SK-N-SH (cell line): ENCODE results near the gene HHIP. TPM values are rescaled to one million over a fixed set of nuclear protein-coding genes. Genes with fewer than 3 reads are reported as not detected.

Experiments used
- CTCF ChIA-PET: fragments of 300-600, 350-600 bp; formaldehyde crosslinking; extraction: SDS; loops from one replicate; lab custom pipeline; 2021; lab: Yijun Ruan, JAX
- POLR2A ChIA-PET: fragments of 350-600 bp; sonication (Branson Sonifier 250); formaldehyde crosslinking; extraction: SDS; loops from one replicate; lab custom pipeline; 2020; ENCODE audit warnings: antibody characterized with exemption, inconsistent platforms; lab: Yijun Ruan, JAX
- DNase-seq: peaks from one replicate; pipeline ENCODE4 v3.0.0; 2012
- H2AFZ ChIP-seq: fragments of 200-600 bp; sonication (generic); 2 replicates; pipeline ENCODE4 v1.8.1; 2016; ENCODE audit warnings: antibody characterized with exemption, mild to moderate bottlenecking, low read depth
- H3F3A ChIP-seq: fragments of 200-600 bp; sonication (generic); replicated peaks from 2 replicates; pipeline ENCODE3; 2016; ENCODE audit warnings: antibody characterized with exemption, mild to moderate bottlenecking; ENCODE audit not compliant: insufficient read depth
- H3K27ac ChIP-seq, 2 experiments: fragments of 200-500 bp in 1 of 2; fragments of 200-600 bp in 1 of 2; sonication (Bioruptor generic) in 1 of 2; sonication (generic), shearing (Covaris generic) in 1 of 2; 2 replicates each; pipeline versions ENCODE4 v1.5.1 to v1.6.1; 2014 to 2016; ENCODE audit warnings: low read depth in 2 of 2, inconsistent platforms in 1 of 2, low read length in 1 of 2, mild to moderate bottlenecking in 1 of 2, mixed read lengths in 1 of 2
- H3K27me3 ChIP-seq: fragments of 200-600 bp; sonication (generic), shearing (Covaris generic); 2 replicates; pipeline ENCODE4 v1.6.1; 2016; ENCODE audit warnings: mixed run types; ENCODE audit not compliant: insufficient read depth
- H3K36me3 ChIP-seq, 2 experiments: fragments of 200-500 bp in 1 of 2; fragments of 200-600 bp in 1 of 2; sonication (Bioruptor generic) in 1 of 2; sonication (generic) in 1 of 2; replicated peaks in 1 of 2; 2 replicates each; pipeline versions ENCODE3 to v1.5.1; 2014 to 2016; ENCODE audit warnings: low read length in 1 of 2, mild to moderate bottlenecking in 1 of 2; ENCODE audit not compliant: insufficient read depth in 2 of 2, control insufficient read depth in 1 of 2
- H3K4me1 ChIP-seq, 2 experiments: fragments of 200-500 bp in 1 of 2; fragments of 200-600 bp in 1 of 2; sonication (Bioruptor generic) in 1 of 2; sonication (generic), shearing (Covaris generic) in 1 of 2; 2 replicates each; pipeline versions ENCODE4 v1.5.1 to v1.6.1; 2014 to 2016; ENCODE audit warnings: low read depth in 1 of 2, low read length in 1 of 2, mixed run types in 1 of 2; ENCODE audit not compliant: insufficient read depth in 2 of 2, control insufficient read depth in 1 of 2
- H3K4me2 ChIP-seq: fragments of 200-600 bp; sonication (generic), shearing (Covaris generic); 2 replicates; pipeline ENCODE4 v1.6.1; 2017; ENCODE audit warnings: mixed run types
- H3K4me3 ChIP-seq, 2 experiments: fragments of 200-500 bp in 1 of 2; fragments of 200-600 bp in 1 of 2; sonication (Bioruptor generic) in 1 of 2; sonication (generic), shearing (Covaris generic) in 1 of 2; 2 replicates each; pipeline versions ENCODE4 v1.5.1 to v1.8.1; 2014 to 2016; ENCODE audit warnings: low read depth in 2 of 2, inconsistent platforms in 1 of 2, low read length in 1 of 2, mild to moderate bottlenecking in 1 of 2, mixed read lengths in 1 of 2, moderate library complexity in 1 of 2
- H3K79me2 ChIP-seq: fragments of 200-600 bp; sonication (generic); 2 replicates; pipeline ENCODE4 v1.8.1; 2017; ENCODE audit warnings: mild to moderate bottlenecking; ENCODE audit not compliant: insufficient read depth
- H3K9ac ChIP-seq: fragments of 200-600 bp; sonication (generic); 2 replicates; pipeline ENCODE4 v1.6.1; 2017; ENCODE audit warnings: mixed run types
- H3K9me2 ChIP-seq: fragments of 200-600 bp; sonication (generic); 2 replicates; pipeline ENCODE4 v1.6.1; 2017; ENCODE audit warnings: mixed run types
- H3K9me3 ChIP-seq: fragments of 200-600 bp; sonication (generic); 2 replicates; pipeline ENCODE4 v1.6.1; 2017; ENCODE audit warnings: mixed run types, mild to moderate bottlenecking, moderate library complexity
- H4K20me1 ChIP-seq: fragments of 200-600 bp; sonication (generic); 2 replicates; pipeline ENCODE4 v1.6.1; 2017; ENCODE audit warnings: mild to moderate bottlenecking, mixed run types; ENCODE audit not compliant: insufficient read depth
- CTCF ChIP-seq: fragments of 200-600 bp; sonication (generic); IDR thresholded peaks from 2 replicates; pipeline ENCODE4 v1.6.1; 2017; ENCODE audit warnings: antibody characterized with exemption, mild to moderate bottlenecking, moderate library complexity
- ELF1 ChIP-seq: IDR thresholded peaks from 2 replicates; pipeline ENCODE4 v1.4.0; 2012
- EP300 ChIP-seq, 2 experiments: IDR thresholded peaks; 2 replicates each; pipeline versions ENCODE4 v1.4.0 to v1.6.1; 2012; ENCODE audit warnings: borderline replicate concordance in 1 of 2, low read depth in 1 of 2, low read length in 1 of 2
- EZH2phosphoT487 ChIP-seq: fragments of 200-600 bp; sonication (generic); IDR thresholded peaks from 2 replicates; pipeline ENCODE4 v1.6.1; 2017; ENCODE audit warnings: low read depth, mixed run types, mild to moderate bottlenecking, antibody characterized with exemption, moderate library complexity, borderline replicate concordance
- FOXJ3 ChIP-seq: sonication (generic); formaldehyde crosslinking; IDR thresholded peaks from 2 replicates; pipeline ENCODE4 v1.5.1; 2020; ENCODE audit warnings: mild to moderate bottlenecking, missing genetic modification reagents
- GABPA ChIP-seq: IDR thresholded peaks from 2 replicates; pipeline ENCODE4 v1.4.0; 2012; ENCODE audit warnings: low read depth, mild to moderate bottlenecking
- GATA2 ChIP-seq: sonication (generic); formaldehyde crosslinking; IDR thresholded peaks from 2 replicates; pipeline ENCODE4 v1.5.0; 2020; ENCODE audit warnings: mild to moderate bottlenecking, missing genetic modification reagents
- IRF3 ChIP-seq: fragments of 150-350 bp; IDR thresholded peaks from 2 replicates; pipeline ENCODE4 v1.6.1; 2016; ENCODE audit warnings: mild to moderate bottlenecking, low read depth, low read length
- JUND ChIP-seq: IDR thresholded peaks from 2 replicates; pipeline ENCODE4 v1.4.0; 2012
- MEF2A ChIP-seq: IDR thresholded peaks from 2 replicates; pipeline ENCODE4 v1.4.0; 2012; ENCODE audit warnings: low read depth, borderline replicate concordance
- MXI1 ChIP-seq: IDR thresholded peaks from 2 replicates; pipeline ENCODE4 v1.6.1; 2012; ENCODE audit warnings: mild to moderate bottlenecking, low read depth, low read length, improper control_type of control experiment
- NFIC ChIP-seq: IDR thresholded peaks from 2 replicates; pipeline ENCODE4 v1.4.0; 2012; ENCODE audit warnings: borderline replicate concordance
- POLR2AphosphoS5 ChIP-seq: IDR thresholded peaks from 2 replicates; pipeline ENCODE4 v1.6.1; 2012; ENCODE audit warnings: low read depth, low read length
- RCOR1 ChIP-seq: fragments of 150-350 bp; IDR thresholded peaks from 2 replicates; pipeline ENCODE4 v1.6.1; 2017; ENCODE audit warnings: antibody characterized with exemption, low read length
- REST ChIP-seq: IDR thresholded peaks from 2 replicates; pipeline ENCODE4 v1.6.1; 2012; ENCODE audit warnings: mild to moderate bottlenecking, low read depth, low read length, moderate library complexity
- RFX5 ChIP-seq: IDR thresholded peaks from 2 replicates; pipeline ENCODE4 v1.6.1; 2012; ENCODE audit warnings: mild to moderate bottlenecking, improper control_type of control experiment, low read length
- RXRA ChIP-seq: IDR thresholded peaks from 2 replicates; pipeline ENCODE4 v1.4.0; 2012; ENCODE audit warnings: low read depth, mild to moderate bottlenecking, borderline replicate concordance
- SIN3A ChIP-seq: IDR thresholded peaks from 2 replicates; pipeline ENCODE4 v1.6.1; 2012; ENCODE audit warnings: low read depth, mild to moderate bottlenecking, low read length, moderate library complexity, borderline replicate concordance
- USF1 ChIP-seq: IDR thresholded peaks from 2 replicates; pipeline ENCODE4 v1.4.0; 2012; ENCODE audit warnings: low read depth, borderline replicate concordance
- YY1 ChIP-seq: IDR thresholded peaks from 2 replicates; pipeline ENCODE4 v1.4.0; 2012; ENCODE audit warnings: low read depth, mild to moderate bottlenecking
- WGBS: methylation state at CpG from one replicate; pipeline ENCODE4 v1.1.6; 2017; ENCODE audit warnings: low lambda C conversion rate; 5-methylcytosine and 5-hydroxymethylcytosine counted together
- polyA plus RNA-seq, 3 experiments: library from polyadenylated mRNA; depleted of rRNA; stranded (reverse); fragments of >200 nt; gene quantifications; 2 replicates each; pipeline ENCODE4 v1.2.3, GENCODE V29; 2012

HHIP gene
- polyA plus RNA-seq, 1 of the 3 experiments (the other 2 are of a cell fraction), result 3.5 TPM

GRCh38 chr4:144709793-144710525 is 64.0 kb downstream of the HHIP start:
- TF ChIP-seq POLR2AphosphoS5 (no peak), RXRA (no peak), NFIC (peak; percentile 33; the same call in 1 of the 2 replicates), MEF2A (no peak), FOXJ3 (CRISPR knock-in tag) (no peak)
- no peak overlapping the region for H2AFZ ChIP-seq
- no peaks in the 10 kb centered on the region for H3K9me3 ChIP-seq
- H3K9me2 ChIP-seq, result no peaks in the 10 kb centered on the region
- peak overlapping the region in 1 of 2 experiments; percentile 77; a peak in 2 of 4 replicates for H3K27ac ChIP-seq
- H4K20me1 ChIP-seq, result no peaks in the 10 kb centered on the region
- H3K4me2 ChIP-seq, result peak overlapping the region; percentile 12
- ChIA-PET POLR2A (no interaction called here), CTCF (no interaction called here)
- H3K79me2 ChIP-seq, result no peaks in the 10 kb centered on the region
- no peaks in the 10 kb centered on the region for H3K27me3 ChIP-seq
- H3F3A ChIP-seq, result peaks cover 21% of the 10 kb centered on the region
- no peak overlapping the region for H3K4me3 ChIP-seq
- H3K4me1 ChIP-seq, result no peaks in the 10 kb centered on the region; a peak in 1 of 4 replicates
- H3K36me3 ChIP-seq, result peaks cover 0 to 11% of the 10 kb centered on the region in 2 experiments
- DNase-seq, result no peak
- H3K9ac ChIP-seq, result no peak overlapping the region; the same call in 1 of the 2 replicates
- WGBS, result 28% methylated on average over 5 of the region's 5 CpGs

- peaks cover 0 to 14% of the 10 kb centered on the region in 2 experiments for H3K36me3 ChIP-seq
- peak overlapping the region in 1 of 2 experiments; percentile 77; a peak in 2 of 4 replicates for H3K27ac ChIP-seq
- CTCF ChIA-PET, result no interaction called here
- TF ChIP-seq IRF3 (no peak), ELF1 (no peak), EZH2phosphoT487 (no peak), MXI1 (no peak), YY1 (no peak), CTCF (no peak), RCOR1 (no peak), EP300 (IDR thresholded peaks at IDR 0.05; ENCODE audit: borderline replicate concordance in 1 of 2, low read depth in 1 of 2, low read length in 1 of 2) (no peak), RFX5 (no peak), REST (no peak), JUND (no peak), SIN3A (no peak), GATA2 (no peak), USF1 (no peak), GABPA (no peak)
Observed at GRCh38 chr4:144710526-144710912, 64.6 kb downstream of the HHIP start.

More at GRCh38 chr4:144710526-144710912, 64.6 kb downstream of the HHIP start:
- no peaks in the 10 kb centered on the region; a peak in 1 of 4 replicates for H3K4me1 ChIP-seq
- no peak overlapping the region for H3K4me2 ChIP-seq
- H3F3A ChIP-seq, result peaks cover 21% of the 10 kb centered on the region
- no peaks in the 10 kb centered on the region for H3K9me3 ChIP-seq
- H3K4me3 ChIP-seq, result no peak overlapping the region
- no peaks in the 10 kb centered on the region for H3K27me3 ChIP-seq
- DNase-seq, result no peak
- POLR2A ChIA-PET, result no interaction called here
- H3K9ac ChIP-seq, result no peak overlapping the region
- no peaks in the 10 kb centered on the region for H3K9me2 ChIP-seq
- no peaks in the 10 kb centered on the region for H4K20me1 ChIP-seq
- no peak overlapping the region for H2AFZ ChIP-seq
- H3K79me2 ChIP-seq, result no peaks in the 10 kb centered on the region
